Keratinocyte (primary cell): ENCODE results near the gene RALGPS1.

Experiments used
- CTCF ChIP-seq, 3 experiments: IDR thresholded peaks in 1 of 3; conservative IDR thresholded peaks in 1 of 3; optimal IDR thresholded peaks in 1 of 3; 2 replicates in 2 of 3; 3 replicates in 1 of 3; pipeline versions ENCODE3 to v1.5.1; 2011; ENCODE audit warnings: low read length in 3 of 3, mild to moderate bottlenecking in 3 of 3, moderate library complexity in 2 of 3, control low read depth in 1 of 3, inconsistent platforms in 1 of 3; ENCODE audit not compliant: insufficient read depth in 2 of 3; ENCODE audit errors: extremely low read depth in 1 of 3
- EZH2 ChIP-seq: IDR thresholded peaks from one replicate; pipeline ENCODE4 v1.6.1; 2012; ENCODE audit warnings: inconsistent platforms, mild to moderate bottlenecking, low read length, moderate library complexity

- TF ChIP-seq EZH2 (no peak), CTCF (optimal IDR thresholded peaks at IDR 0.05 in 1 of 3, IDR thresholded peaks at IDR 0.05 in 1 of 3, conservative IDR thresholded peaks at IDR 0.05 in 1 of 3; ENCODE audit: extremely low read depth in 1 of 3, insufficient read depth in 2 of 3, low read length in 3 of 3) (no peak)
These were observed 138.7 kb downstream of the RALGPS1 start for GRCh38 chr9:127053057-127053821.
